GM18498 (cell line): ENCODE results near the gene WNT10A.

Source experiments
- ATAC-seq: cut with Tn5 transposase; IDR thresholded peaks from one replicate; pipeline ENCODE4 v1.9.1; 2021; ENCODE audit warnings: mild to moderate bottlenecking, moderate library complexity; ENCODE audit not compliant: unreplicated experiment

The WNT10A gene

GRCh38 chr2:218857371-218858137, 23.1 kb upstream of the WNT10A start:
- no peak for ATAC-seq

- ATAC-seq, result no peak
Measured at GRCh38 chr2:218858138-218858445, 22.6 kb upstream of the WNT10A start.

GRCh38 chr2:218858671-218859555, 21.7 kb upstream of the WNT10A start:
- ATAC-seq, result no peak

GRCh38 chr2:218859556-218859987, 21.1 kb upstream of the WNT10A start, which contains the start of gene WNT6:
WNT6 (plus strand) TSS chr2:218859805; CDS start chr2:218860038, 233 bp downstream.
- no peak for ATAC-seq

GRCh38 chr2:218859988-218860831, 20.4 kb upstream of the WNT10A start:
- no peak for ATAC-seq

- ATAC-seq, result no peak
Measured at GRCh38 chr2:218860950-218861381, 19.7 kb upstream of the WNT10A start.

- no peak for ATAC-seq
Measured at GRCh38 chr2:218861645-218862318, 18.9 kb upstream of the WNT10A start.

GRCh38 chr2:218863021-218863520, 17.6 kb upstream of the WNT10A start:
- no peak for ATAC-seq

GRCh38 chr2:218865396-218865795, 15.3 kb upstream of the WNT10A start:
- no peak for ATAC-seq

- ATAC-seq, result no peak
Measured at GRCh38 chr2:218865999-218866398, 14.7 kb upstream of the WNT10A start.

GRCh38 chr2:218867900-218868299, 12.8 kb upstream of the WNT10A start:
- no peak for ATAC-seq

- no peak for ATAC-seq
Measured at GRCh38 chr2:218869064-218869463, 11.6 kb upstream of the WNT10A start.

- no peak for ATAC-seq
Measured at GRCh38 chr2:218870984-218871344, 9.7 kb upstream of the WNT10A start.

GRCh38 chr2:218871345-218872302, 9.0 kb upstream of the WNT10A start:
- no peak for ATAC-seq

- ATAC-seq, result no peak
Measured at GRCh38 chr2:218872645-218873358, 7.8 kb upstream of the WNT10A start.

GRCh38 chr2:218873359-218874194, 7.1 kb upstream of the WNT10A start:
- ATAC-seq, result no peak

- ATAC-seq, result no peak
Measured at GRCh38 chr2:218875692-218876246, 4.9 kb upstream of the WNT10A start.
